Measurements from ENCODE around the gene ABCC8. TPM values are rescaled to one million over a fixed set of nuclear protein-coding genes. Genes with fewer than 3 reads are reported as not detected.

Gene ABCC8
- total RNA-seq, 1 experiment from 2014 or later: 7.3 TPM

- Mint-ChIP-seq H3K4me1 (no peaks in the 10 kb centered on the region), H3K36me3 (no peaks in the 10 kb centered on the region), H3K4me3 (no peak overlapping the region), H3K27ac (no peak overlapping the region), H3K9me3 (no peaks in the 10 kb centered on the region), H3K27me3 (ENCODE audit: low read depth) (no peaks in the 10 kb centered on the region)
- ATAC-seq (no peak), DNase-seq (ENCODE audit: low spot score) (no peak)
- ChIA-PET POLR2A (no interaction called here), CTCF (interaction anchor here (0.8 to 5.8 kb wide), 2 partner anchors 11 to 16 kb away, joined by 4 to 27 read pairs; partner anchors contain the start of gene KCNJ11)
- TF ChIP-seq, protein P1, sequence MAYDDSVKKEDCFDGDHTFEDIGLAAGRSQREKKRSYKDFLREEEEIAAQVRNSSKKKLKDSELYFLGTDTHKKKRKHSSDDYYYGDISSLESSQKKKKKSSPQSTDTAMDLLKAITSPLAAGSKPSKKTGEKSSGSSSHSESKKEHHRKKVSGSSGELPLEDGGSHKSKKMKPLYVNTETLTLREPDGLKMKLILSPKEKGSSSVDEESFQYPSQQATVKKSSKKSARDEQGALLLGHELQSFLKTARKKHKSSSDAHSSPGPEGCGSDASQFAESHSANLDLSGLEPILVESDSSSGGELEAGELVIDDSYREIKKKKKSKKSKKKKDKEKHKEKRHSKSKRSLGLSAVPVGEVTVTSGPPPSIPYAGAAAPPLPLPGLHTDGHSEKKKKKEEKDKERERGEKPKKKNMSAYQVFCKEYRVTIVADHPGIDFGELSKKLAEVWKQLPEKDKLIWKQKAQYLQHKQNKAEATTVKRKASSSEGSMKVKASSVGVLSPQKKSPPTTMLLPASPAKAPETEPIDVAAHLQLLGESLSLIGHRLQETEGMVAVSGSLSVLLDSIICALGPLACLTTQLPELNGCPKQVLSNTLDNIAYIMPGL (CRISPR knock-in tag; IDR thresholded peaks at IDR 0.05): no peak
Observed at GRCh38 chr11:17400048-17400775, 76.4 kb downstream of the ABCC8 start.

GRCh38 chr11:17399236-17399635 lies 77.4 kb downstream of the ABCC8 start:
- Mint-ChIP-seq H3K27ac (no peak overlapping the region), H3K27me3 (ENCODE audit: low read depth) (no peaks in the 10 kb centered on the region), H3K36me3 (no peaks in the 10 kb centered on the region), H3K9me3 (no peaks in the 10 kb centered on the region), H3K4me1 (no peaks in the 10 kb centered on the region), H3K4me3 (no peak overlapping the region)
- ATAC-seq (no peak), DNase-seq (ENCODE audit: low spot score) (no peak)
- ChIA-PET POLR2A (no interaction called here), CTCF (interaction anchor here (5.8 kb wide), 1 partner anchor 10 kb away, joined by 27 read pairs; the partner anchor contains the start of gene KCNJ11)
- no peak for TF ChIP-seq ZNF138 (CRISPR knock-in tag; conservative IDR thresholded peaks at IDR 0.05)
- TF ChIP-seq, protein P2, sequence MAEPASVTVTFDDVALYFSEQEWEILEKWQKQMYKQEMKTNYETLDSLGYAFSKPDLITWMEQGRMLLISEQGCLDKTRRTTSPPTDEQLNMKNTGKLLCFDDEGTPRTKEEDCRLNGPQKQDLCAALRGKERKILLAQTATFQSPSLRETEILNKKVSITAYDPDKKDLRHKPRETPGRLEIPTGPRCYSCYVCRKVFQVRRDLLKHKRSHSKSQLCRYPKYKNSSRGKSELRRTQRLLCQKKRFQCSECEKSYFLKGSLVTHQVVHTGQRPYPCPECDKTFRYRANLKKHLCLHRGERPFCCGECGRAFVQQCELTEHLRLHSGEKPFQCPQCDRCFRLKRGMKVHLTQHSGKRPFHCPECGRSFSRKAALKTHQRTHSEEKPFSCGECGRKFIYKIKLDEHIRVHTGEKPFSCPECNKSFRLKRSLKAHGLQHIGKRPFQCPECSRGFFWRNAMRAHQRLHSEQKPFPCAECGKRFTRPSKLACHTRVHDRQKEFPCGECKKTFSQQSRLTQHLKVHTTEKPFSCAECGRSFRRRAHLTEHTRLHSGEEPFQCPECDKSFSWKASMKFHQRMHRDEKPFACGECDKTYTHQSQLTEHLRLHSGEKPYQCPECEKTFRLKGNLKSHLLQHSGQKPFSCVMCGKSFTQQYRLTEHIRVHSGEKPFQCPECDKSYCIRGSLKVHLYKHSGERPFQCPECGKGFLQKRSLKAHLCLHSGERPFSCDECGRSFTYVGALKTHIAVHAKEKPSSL (CRISPR knock-in tag; conservative IDR thresholded peaks at IDR 0.05): no peak
- no peak for TF ChIP-seq ZBTB43 (CRISPR knock-in tag; IDR thresholded peaks at IDR 0.05)
- no peak for TF ChIP-seq SMAD3 (CRISPR knock-in tag; IDR thresholded peaks at IDR 0.05; ENCODE audit: borderline replicate concordance)
- no peak for TF ChIP-seq ZNF219 (CRISPR knock-in tag; IDR thresholded peaks at IDR 0.05; ENCODE audit: borderline replicate concordance)

DNA sequence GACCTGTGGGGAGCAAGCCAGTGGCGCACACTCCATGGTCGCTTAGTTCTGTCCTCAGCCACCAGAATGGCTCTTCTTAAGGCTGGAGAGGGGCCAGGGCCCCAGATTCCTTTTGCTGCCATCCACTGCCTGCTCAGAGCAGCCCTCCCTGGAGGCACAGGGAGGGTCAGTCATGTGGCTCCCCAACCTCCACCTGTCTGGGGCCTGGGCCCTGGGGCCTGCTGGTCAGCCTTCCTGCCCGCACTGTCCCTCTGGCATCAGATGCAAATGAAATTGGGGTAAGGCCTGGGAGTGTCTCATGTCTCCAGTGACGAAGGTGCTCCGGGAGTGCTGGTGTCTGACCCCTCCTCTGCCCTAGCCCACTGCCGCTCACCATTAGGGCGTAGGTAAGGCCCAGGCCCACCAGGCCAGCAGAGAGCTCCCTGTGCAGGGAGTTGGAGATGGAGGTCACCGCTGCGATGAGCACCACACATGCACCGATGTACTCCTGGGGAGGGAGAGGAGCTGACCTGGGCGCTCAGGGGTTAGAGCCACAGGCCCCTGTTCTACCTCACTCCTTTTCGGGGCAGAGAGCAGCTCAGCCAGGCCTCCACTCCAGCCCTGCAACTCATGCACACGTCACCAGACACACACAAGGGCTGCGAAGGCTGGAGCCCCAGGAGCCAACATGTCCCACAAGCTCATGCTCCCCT lies 79.2 kb downstream of the ABCC8 start:
- no peaks in the 10 kb centered on the region for H3K9me3 Mint-ChIP-seq
- H3K36me3 Mint-ChIP-seq: no peaks in the 10 kb centered on the region
- H3K27me3 Mint-ChIP-seq (ENCODE audit: low read depth): no peaks in the 10 kb centered on the region
- H3K27ac Mint-ChIP-seq: no peak overlapping the region
- ChIA-PET POLR2A (no interaction called here), CTCF (interaction anchor here (1.0 to 5.8 kb wide), 5 partner anchors 8 to 131 kb away, joined by 5 to 27 read pairs (median 8); partner anchors contain the start of gene KCNJ11)
- H3K4me1 Mint-ChIP-seq: no peaks in the 10 kb centered on the region
- H3K4me3 Mint-ChIP-seq: no peak overlapping the region
- DNase-seq (ENCODE audit: low spot score): no peak
- no peak for ATAC-seq
- TF ChIP-seq FOXJ3 (CRISPR knock-in tag; IDR thresholded peaks at IDR 0.05; ENCODE audit: borderline replicate concordance) (no peak), MYBL2 (CRISPR knock-in tag; IDR thresholded peaks at IDR 0.05) (no peak), NFATC4 (CRISPR knock-in tag; IDR thresholded peaks at IDR 0.05) (no peak), ZNF396 (CRISPR knock-in tag; IDR thresholded peaks at IDR 0.05; ENCODE audit: borderline replicate concordance) (no peak), EMX1 (CRISPR knock-in tag; IDR thresholded peaks at IDR 0.05) (no peak), FOXP1 (CRISPR knock-in tag; IDR thresholded peaks at IDR 0.05; ENCODE audit: borderline replicate concordance) (no peak), NR1H2 (CRISPR knock-in tag; IDR thresholded peaks at IDR 0.05) (no peak), ZNF121 (CRISPR knock-in tag; IDR thresholded peaks at IDR 0.05) (no peak)
- TF ChIP-seq, protein P3, sequence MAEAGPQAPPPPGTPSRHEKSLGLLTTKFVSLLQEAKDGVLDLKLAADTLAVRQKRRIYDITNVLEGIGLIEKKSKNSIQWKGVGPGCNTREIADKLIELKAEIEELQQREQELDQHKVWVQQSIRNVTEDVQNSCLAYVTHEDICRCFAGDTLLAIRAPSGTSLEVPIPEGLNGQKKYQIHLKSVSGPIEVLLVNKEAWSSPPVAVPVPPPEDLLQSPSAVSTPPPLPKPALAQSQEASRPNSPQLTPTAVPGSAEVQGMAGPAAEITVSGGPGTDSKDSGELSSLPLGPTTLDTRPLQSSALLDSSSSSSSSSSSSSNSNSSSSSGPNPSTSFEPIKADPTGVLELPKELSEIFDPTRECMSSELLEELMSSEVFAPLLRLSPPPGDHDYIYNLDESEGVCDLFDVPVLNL (CRISPR knock-in tag; IDR thresholded peaks at IDR 0.05; ENCODE audit: borderline replicate concordance, low read depth): no peak
- TF ChIP-seq, protein P4, sequence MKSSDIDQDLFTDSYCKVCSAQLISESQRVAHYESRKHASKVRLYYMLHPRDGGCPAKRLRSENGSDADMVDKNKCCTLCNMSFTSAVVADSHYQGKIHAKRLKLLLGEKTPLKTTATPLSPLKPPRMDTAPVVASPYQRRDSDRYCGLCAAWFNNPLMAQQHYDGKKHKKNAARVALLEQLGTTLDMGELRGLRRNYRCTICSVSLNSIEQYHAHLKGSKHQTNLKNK (CRISPR knock-in tag; IDR thresholded peaks at IDR 0.05): no peak
- TF ChIP-seq, protein P5, sequence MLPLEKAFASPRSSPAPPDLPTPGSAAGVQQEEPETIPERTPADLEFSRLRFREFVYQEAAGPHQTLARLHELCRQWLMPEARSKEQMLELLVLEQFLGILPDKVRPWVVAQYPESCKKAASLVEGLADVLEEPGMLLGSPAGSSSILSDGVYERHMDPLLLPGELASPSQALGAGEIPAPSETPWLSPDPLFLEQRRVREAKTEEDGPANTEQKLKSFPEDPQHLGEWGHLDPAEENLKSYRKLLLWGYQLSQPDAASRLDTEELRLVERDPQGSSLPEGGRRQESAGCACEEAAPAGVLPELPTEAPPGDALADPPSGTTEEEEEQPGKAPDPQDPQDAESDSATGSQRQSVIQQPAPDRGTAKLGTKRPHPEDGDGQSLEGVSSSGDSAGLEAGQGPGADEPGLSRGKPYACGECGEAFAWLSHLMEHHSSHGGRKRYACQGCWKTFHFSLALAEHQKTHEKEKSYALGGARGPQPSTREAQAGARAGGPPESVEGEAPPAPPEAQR (CRISPR knock-in tag; IDR thresholded peaks at IDR 0.05): no peak
- TF ChIP-seq, protein P2 (CRISPR knock-in tag; conservative IDR thresholded peaks at IDR 0.05): no peak
- TF ChIP-seq, protein P6, sequence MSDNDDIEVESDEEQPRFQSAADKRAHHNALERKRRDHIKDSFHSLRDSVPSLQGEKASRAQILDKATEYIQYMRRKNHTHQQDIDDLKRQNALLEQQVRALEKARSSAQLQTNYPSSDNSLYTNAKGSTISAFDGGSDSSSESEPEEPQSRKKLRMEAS (CRISPR knock-in tag; IDR thresholded peaks at IDR 0.05): no peak

Measured in WTC11 (cell line).